ENCODE measurements around the gene TNNI2. TPM values are rescaled to one million over a fixed set of nuclear protein-coding genes. Genes with fewer than 3 reads are reported as not detected.

The TNNI2 gene
- total RNA-seq, 4 donors from 2014 or later, result 4.7 to 23.9 (median 9.3) TPM; not detected in 1

DNA sequence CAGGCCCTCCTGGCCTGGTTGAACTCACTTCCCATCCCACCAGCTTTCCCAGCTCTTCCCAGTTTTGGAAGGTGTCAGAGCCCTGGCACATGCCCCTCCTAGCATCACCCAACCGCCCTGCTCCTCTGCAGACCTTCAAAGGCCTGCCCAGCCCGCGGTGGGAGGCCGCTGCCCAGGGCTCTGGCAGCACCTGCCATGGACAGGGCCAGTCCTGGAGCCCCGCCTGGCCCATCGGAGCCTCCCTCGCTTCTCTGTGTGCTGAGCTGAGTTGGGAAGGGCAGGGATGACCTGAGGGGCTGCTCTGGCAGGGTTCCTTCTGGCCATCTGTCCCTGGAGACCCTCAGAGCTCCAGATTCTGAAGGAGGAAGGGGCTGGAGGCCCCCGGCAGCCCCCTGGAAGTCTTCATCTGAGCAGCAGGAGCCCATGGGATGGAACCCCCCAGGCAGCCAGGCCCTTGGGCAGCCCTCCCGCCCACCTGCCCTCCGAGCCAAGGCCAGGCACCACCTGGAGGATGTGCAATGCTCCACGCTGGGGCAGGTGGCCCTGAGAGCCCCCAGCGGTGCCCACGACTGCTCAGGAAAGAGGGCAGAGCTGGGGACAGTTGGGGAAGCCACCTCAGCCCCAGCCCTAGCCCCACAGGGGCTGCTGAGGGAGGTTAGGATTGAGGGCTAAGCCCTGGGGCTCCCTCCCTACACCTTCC lies 17.7 kb downstream of the TNNI2 start:
- Histone ChIP-seq H3K36me3 (no peaks in the 10 kb centered on the region), H3K27me3 (no peaks in the 10 kb centered on the region), H3K4me1 (peaks cover 0 to 43% (median 22%) of the 10 kb centered on the region in 4 donors), H3K27ac (peak overlapping the region in 1 of 4 donors; percentile 83), H3K9me3 (no peaks in the 10 kb centered on the region), H3K4me3 (no peak overlapping the region)
- no peak for DNase-seq
- TF ChIP-seq POLR2A (IDR thresholded peaks at IDR 0.05), result no peak
- TF ChIP-seq, protein P1, sequence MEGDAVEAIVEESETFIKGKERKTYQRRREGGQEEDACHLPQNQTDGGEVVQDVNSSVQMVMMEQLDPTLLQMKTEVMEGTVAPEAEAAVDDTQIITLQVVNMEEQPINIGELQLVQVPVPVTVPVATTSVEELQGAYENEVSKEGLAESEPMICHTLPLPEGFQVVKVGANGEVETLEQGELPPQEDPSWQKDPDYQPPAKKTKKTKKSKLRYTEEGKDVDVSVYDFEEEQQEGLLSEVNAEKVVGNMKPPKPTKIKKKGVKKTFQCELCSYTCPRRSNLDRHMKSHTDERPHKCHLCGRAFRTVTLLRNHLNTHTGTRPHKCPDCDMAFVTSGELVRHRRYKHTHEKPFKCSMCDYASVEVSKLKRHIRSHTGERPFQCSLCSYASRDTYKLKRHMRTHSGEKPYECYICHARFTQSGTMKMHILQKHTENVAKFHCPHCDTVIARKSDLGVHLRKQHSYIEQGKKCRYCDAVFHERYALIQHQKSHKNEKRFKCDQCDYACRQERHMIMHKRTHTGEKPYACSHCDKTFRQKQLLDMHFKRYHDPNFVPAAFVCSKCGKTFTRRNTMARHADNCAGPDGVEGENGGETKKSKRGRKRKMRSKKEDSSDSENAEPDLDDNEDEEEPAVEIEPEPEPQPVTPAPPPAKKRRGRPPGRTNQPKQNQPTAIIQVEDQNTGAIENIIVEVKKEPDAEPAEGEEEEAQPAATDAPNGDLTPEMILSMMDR (IDR thresholded peaks at IDR 0.05), result no peak

DNA sequence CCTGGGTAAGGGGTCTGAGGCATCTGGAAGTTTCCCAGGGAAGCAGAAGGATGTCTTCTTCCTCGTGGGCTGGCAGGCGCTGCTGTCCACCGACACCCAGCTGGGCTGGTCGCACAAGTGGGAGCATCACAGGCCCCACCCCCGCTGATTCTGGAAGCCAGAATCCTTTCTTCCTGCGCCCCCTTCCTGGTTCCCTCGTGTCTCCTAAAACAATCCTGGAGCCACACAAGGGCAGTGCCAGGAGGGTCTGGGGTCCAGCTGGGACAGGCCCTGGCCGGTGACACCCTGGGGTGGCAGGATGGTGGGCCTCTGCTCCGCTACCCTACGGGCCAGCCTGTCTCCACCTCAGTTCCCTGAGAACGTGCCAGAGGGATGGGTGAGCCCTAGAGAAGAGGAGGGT lies 18.3 kb downstream of the TNNI2 start:
- Histone ChIP-seq H3K27ac (no peak overlapping the region), H3K9me3 (no peaks in the 10 kb centered on the region), H3K27me3 (no peaks in the 10 kb centered on the region), H3K36me3 (no peaks in the 10 kb centered on the region), H3K4me1 (peaks cover 0 to 37% (median 17%) of the 10 kb centered on the region in 4 donors), H3K4me3 (no peak overlapping the region)
- no peak for DNase-seq
- TF ChIP-seq POLR2A (IDR thresholded peaks at IDR 0.05), result no peak
- TF ChIP-seq, protein P1 (IDR thresholded peaks at IDR 0.05), result no peak

- Histone ChIP-seq H3K27ac (no peak overlapping the region), H3K27me3 (no peaks in the 10 kb centered on the region), H3K36me3 (no peaks in the 10 kb centered on the region), H3K4me3 (no peak overlapping the region), H3K9me3 (no peaks in the 10 kb centered on the region), H3K4me1 (peaks cover 0 to 31% (median 14%) of the 10 kb centered on the region in 4 donors)
- no peak for TF ChIP-seq POLR2A (IDR thresholded peaks at IDR 0.05)
- TF ChIP-seq, protein P1 (IDR thresholded peaks at IDR 0.05), result no peak
- DNase-seq, result no peak
These were observed 19.4 kb downstream of the TNNI2 start for GRCh38 chr11:1858154-1858553.

- no peak for DNase-seq
- Histone ChIP-seq H3K27ac (no peak overlapping the region), H3K4me3 (no peak overlapping the region), H3K36me3 (no peaks in the 10 kb centered on the region), H3K9me3 (no peaks in the 10 kb centered on the region), H3K4me1 (peaks cover 0 to 31% (median 18%) of the 10 kb centered on the region in 4 donors), H3K27me3 (no peaks in the 10 kb centered on the region)
- no peak for TF ChIP-seq POLR2A (IDR thresholded peaks at IDR 0.05)
- TF ChIP-seq, protein P1 (IDR thresholded peaks at IDR 0.05), result no peak
These were observed 19.8 kb downstream of the TNNI2 start for GRCh38 chr11:1858576-1858975.

- H3K4me3 ChIP-seq, result no peak overlapping the region
- H3K27ac ChIP-seq, result no peak overlapping the region
- TF ChIP-seq, protein P1 (IDR thresholded peaks at IDR 0.05), result no peak
- no peak for TF ChIP-seq POLR2A (IDR thresholded peaks at IDR 0.05)
- DNase-seq, result no peak
- H3K4me1 ChIP-seq, result peaks cover 0 to 31% (median 20%) of the 10 kb centered on the region in 4 donors
- no peaks in the 10 kb centered on the region for H3K9me3 ChIP-seq
- no peaks in the 10 kb centered on the region for H3K36me3 ChIP-seq
- no peaks in the 10 kb centered on the region for H3K27me3 ChIP-seq
These were observed 20.2 kb downstream of the TNNI2 start for GRCh38 chr11:1859004-1859403.
